ENCODE measurements around the gene GTPBP6.
A peak's percentile ranks its signal among the peaks of the same experiment; 100 is the strongest.

- TF ChIP-seq POLR2AphosphoS5 (IDR thresholded peaks at IDR 0.05) (peak in 2 of 3 donors; percentile 10 to 61), POLR2A (IDR thresholded peaks at IDR 0.05) (no peak)
- TF ChIP-seq, protein P1, sequence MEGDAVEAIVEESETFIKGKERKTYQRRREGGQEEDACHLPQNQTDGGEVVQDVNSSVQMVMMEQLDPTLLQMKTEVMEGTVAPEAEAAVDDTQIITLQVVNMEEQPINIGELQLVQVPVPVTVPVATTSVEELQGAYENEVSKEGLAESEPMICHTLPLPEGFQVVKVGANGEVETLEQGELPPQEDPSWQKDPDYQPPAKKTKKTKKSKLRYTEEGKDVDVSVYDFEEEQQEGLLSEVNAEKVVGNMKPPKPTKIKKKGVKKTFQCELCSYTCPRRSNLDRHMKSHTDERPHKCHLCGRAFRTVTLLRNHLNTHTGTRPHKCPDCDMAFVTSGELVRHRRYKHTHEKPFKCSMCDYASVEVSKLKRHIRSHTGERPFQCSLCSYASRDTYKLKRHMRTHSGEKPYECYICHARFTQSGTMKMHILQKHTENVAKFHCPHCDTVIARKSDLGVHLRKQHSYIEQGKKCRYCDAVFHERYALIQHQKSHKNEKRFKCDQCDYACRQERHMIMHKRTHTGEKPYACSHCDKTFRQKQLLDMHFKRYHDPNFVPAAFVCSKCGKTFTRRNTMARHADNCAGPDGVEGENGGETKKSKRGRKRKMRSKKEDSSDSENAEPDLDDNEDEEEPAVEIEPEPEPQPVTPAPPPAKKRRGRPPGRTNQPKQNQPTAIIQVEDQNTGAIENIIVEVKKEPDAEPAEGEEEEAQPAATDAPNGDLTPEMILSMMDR (IDR thresholded peaks at IDR 0.05 in 8 of 11, conservative IDR thresholded peaks at IDR 0.05 in 3 of 11) = no peak
Measured at GRCh38 chrX:298993-299392, 19.6 kb downstream of the GTPBP6 start.

Data from spleen (tissue), 7 donors.